Colonic mucosa (tissue), 4 donors: Measurements from ENCODE around the gene PACSIN2. TPM values are rescaled to one million over a fixed set of nuclear protein-coding genes. Genes with fewer than 3 reads are reported as not detected.

Source experiments
- DNase-seq: peaks from one replicate; pipeline ENCODE4 v3.0.0-alpha.2; 2020
- H3K27ac ChIP-seq: fragments of 200-600 bp; one replicate; pipeline ENCODE4 v1.8.0; 2021
- H3K27me3 ChIP-seq: fragments of 200-600 bp; one replicate; pipeline ENCODE4 v1.8.0; 2021
- H3K36me3 ChIP-seq: fragments of 200-600 bp; one replicate; pipeline ENCODE4 v1.8.0; 2021
- H3K4me1 ChIP-seq: fragments of 200-600 bp; one replicate; pipeline ENCODE4 v1.8.0; 2021; ENCODE audit warnings: mild to moderate bottlenecking
- H3K4me3 ChIP-seq: fragments of 200-600 bp; one replicate; pipeline ENCODE4 v1.8.0; 2021
- H3K9ac ChIP-seq, 2 donors: one replicate each; pipeline ENCODE4 v1.7.0; 2013; ENCODE audit warnings: control low read depth in 2 of 2, low read depth in 2 of 2, low read length in 2 of 2
- H3K9me3 ChIP-seq: fragments of 200-600 bp; one replicate; pipeline ENCODE4 v1.8.0; 2021
- CTCF ChIP-seq: fragments of 200-600 bp; IDR thresholded peaks from one replicate; pipeline ENCODE4 v1.8.0; 2022; ENCODE audit warnings: antibody characterized with exemption, mild to moderate bottlenecking
- intact Hi-C: fragments of 100-400 bp; cut with DNase I; formaldehyde crosslinking; loops from one replicate; pipeline ENCODE4 v1.14.1; 2022
- total RNA-seq, 2 donors: library from RNA; stranded (reverse); fragmentation: NEBNext Ultra II Directional in 1 of 2; extraction: Animal tissue kit (Norgen Biotek cat#: 25700) in 1 of 2; gene quantifications; one replicate each; pipeline ENCODE4 v1.2.1, GENCODE V29; 2021
- donor health status: healthy.
- donor health status: DM: no; HTN: no; CAD: no.
- donor health status: DM: no; HTN: no; CAD: no.

Gene PACSIN2
- total RNA-seq, 2 donors from 2014 or later: 143 to 160 TPM

- H3K27ac ChIP-seq: peak overlapping the region; percentile 90
- H3K4me1 ChIP-seq: peaks cover 36% of the 10 kb centered on the region
- no peak for DNase-seq
- no peaks in the 10 kb centered on the region for H3K27me3 ChIP-seq
- no peaks in the 10 kb centered on the region for H3K36me3 ChIP-seq
- intact Hi-C loops: no loop called here
- peak overlapping the region; percentile 73 to 85 for H3K9ac ChIP-seq
- H3K9me3 ChIP-seq: no peaks in the 10 kb centered on the region
- TF ChIP-seq CTCF: no peak
- peak overlapping the region; percentile 12 for H3K4me3 ChIP-seq
These were observed 20.6 kb downstream of the PACSIN2 start for GRCh38 chr22:42994276-42994916.

DNA sequence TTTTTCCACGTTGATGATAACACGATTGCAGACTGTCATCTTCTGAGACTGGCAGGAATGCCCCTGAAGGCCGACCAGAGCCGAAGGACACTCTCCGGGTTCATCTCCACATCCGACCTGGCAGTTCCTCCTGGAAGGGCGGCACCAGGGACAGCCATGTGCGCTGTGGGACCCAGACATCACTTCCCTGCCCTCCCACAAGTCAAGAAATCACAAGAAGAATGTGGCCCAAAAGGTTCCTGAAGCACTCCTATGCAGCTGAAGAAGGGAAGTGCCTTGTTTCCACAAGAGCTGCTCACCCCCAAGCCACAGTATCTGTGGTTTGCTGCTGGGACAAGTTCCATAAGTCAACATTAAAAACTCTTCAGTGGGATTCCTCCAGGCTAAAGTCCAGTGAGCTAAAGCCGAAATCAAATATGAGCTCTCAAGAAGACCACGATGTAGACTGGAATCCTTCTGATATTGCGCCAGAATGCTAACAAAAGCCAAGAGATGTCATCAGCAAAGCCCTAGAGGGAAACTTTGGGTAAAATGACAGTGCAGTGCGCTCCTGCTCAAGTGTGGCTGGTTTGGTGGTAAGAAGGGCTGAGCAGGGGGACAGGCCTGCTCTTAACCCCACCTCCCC, 21.2 kb downstream of the PACSIN2 start:
- Histone ChIP-seq H3K9ac (peak overlapping the region; percentile 73 to 85), H3K27ac (peak overlapping the region; percentile 90), H3K4me1 (peaks cover 36% of the 10 kb centered on the region), H3K9me3 (no peaks in the 10 kb centered on the region), H3K36me3 (no peaks in the 10 kb centered on the region), H3K4me3 (no peak overlapping the region), H3K27me3 (no peaks in the 10 kb centered on the region)
- DNase-seq: no peak
- TF ChIP-seq CTCF: no peak
- intact Hi-C loops: no loop called here

GRCh38 chr22:42992886-42993479, 22.0 kb downstream of the PACSIN2 start:
- no peak for DNase-seq
- Histone ChIP-seq H3K9me3 (no peaks in the 10 kb centered on the region), H3K4me3 (no peak overlapping the region), H3K27ac (peak overlapping the region; percentile 90), H3K36me3 (no peaks in the 10 kb centered on the region), H3K27me3 (no peaks in the 10 kb centered on the region), H3K4me1 (peaks cover 36% of the 10 kb centered on the region), H3K9ac (no peak overlapping the region)
- no peak for TF ChIP-seq CTCF
- intact Hi-C loops: no loop called here

DNA sequence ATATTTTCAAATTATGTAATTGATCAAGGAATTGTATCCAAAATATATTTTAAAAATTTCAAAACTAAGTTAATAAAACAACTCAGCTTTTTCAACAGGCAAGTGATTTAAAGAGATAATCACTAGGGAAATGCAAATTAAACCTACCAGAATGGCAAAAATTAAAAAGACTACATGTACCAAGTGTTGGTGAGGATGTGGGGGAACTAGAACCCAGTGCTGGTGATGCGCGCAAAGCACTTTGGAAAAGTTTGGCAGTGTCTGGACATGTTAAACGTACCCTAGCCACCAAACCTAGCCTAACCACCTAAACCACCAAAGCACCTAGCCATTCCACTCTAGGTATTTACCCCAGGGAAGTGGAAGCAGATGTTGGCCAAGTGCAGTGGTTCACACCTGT, 22.9 kb downstream of the PACSIN2 start:
- Histone ChIP-seq H3K9ac (no peak overlapping the region), H3K27ac (peak overlapping the region; percentile 54), H3K4me3 (no peak overlapping the region), H3K36me3 (no peaks in the 10 kb centered on the region), H3K9me3 (no peaks in the 10 kb centered on the region), H3K4me1 (peaks cover 36% of the 10 kb centered on the region), H3K27me3 (no peaks in the 10 kb centered on the region)
- no peak for DNase-seq
- intact Hi-C loops: no loop called here
- TF ChIP-seq CTCF: no peak

DNA sequence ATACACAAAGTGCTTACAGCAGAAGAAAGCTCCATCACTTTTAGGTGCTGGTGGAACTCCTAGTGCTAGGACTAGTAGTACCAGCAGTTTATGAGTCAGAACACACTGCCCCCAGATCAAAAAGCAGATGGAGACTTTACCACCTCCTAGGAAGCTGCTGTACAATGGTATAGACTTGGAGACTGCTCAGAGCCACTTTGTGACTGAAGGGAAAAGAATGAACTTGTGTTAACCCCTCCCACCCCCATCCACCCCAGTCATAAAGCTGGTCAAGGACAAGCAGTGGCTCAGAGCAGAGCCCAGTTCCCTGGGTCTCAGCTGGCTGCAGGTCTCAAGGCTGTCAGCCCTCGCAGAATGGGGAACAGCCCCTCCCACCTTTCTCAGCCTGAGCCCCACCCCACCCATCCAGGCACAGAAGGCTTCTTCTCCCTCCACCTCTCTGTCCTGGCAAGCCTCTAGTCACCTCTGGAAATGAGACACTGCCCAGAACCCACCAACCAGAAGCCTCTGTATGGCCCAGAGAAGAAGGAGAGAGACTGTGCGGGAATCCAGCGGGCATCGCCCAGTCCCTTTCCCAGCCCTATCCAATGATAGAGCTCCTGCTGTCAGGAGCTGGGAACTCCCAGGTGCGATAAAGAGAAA, 23.8 kb downstream of the PACSIN2 start:
- Histone ChIP-seq H3K9me3 (no peaks in the 10 kb centered on the region), H3K4me1 (peaks cover 27% of the 10 kb centered on the region), H3K27me3 (no peaks in the 10 kb centered on the region), H3K27ac (peak overlapping the region; percentile 54), H3K4me3 (no peak overlapping the region), H3K36me3 (no peaks in the 10 kb centered on the region), H3K9ac (peak overlapping the region in 1 of 2 donors; percentile 38)
- intact Hi-C loops: no loop called here
- peak; percentile 67 for DNase-seq
- TF ChIP-seq CTCF: no peak
